Endothelial cell of umbilical vein (primary cell): Measurements from ENCODE around the gene CCDC167. TPM values are rescaled to one million over a fixed set of nuclear protein-coding genes. Genes with fewer than 3 reads are reported as not detected.

Source experiments
- BruUV-seq: library from RNA; stranded (reverse); fragments of 400-500 nt; replicated peaks from 2 replicates; lab custom pipeline; 2021; lab: Mats Ljungman, UMichigan
- CTCF ChIA-PET: fragments of 300-600, 350-600 bp; sonication (Branson Sonifier 250); formaldehyde crosslinking; loops from one replicate; lab custom pipeline; 2021; ENCODE audit warnings: antibody characterized with exemption, inconsistent platforms; lab: Charles Lee
- POLR2A ChIA-PET: fragments of 300-600, 350-600 bp; sonication (Branson Sonifier 250); formaldehyde crosslinking; loops from one replicate; lab custom pipeline; 2021; ENCODE audit warnings: antibody characterized with exemption, inconsistent platforms; lab: Charles Lee
- DNase-seq: peaks from one replicate; pipeline ENCODE4 v3.0.0-alpha.2; 2011; ENCODE audit warnings: low read depth, low spot score
- FAIRE-seq: peaks from 2 replicates; lab custom pipeline; 2011; peaks lifted over from hg19 to GRCh38; lab: Jason Lieb, UNC
- H2AFZ ChIP-seq: 2 replicates; pipeline ENCODE4 v1.6.0; 2012; ENCODE audit warnings: low read depth, low read length, control low read depth, inconsistent platforms
- H3K27ac ChIP-seq: 2 replicates; pipeline ENCODE4 v1.5.1; 2011; ENCODE audit warnings: low read depth, mild to moderate bottlenecking, control low read depth, low read length, moderate library complexity; ENCODE audit not compliant: insufficient read depth
- H3K27me3 ChIP-seq, 2 experiments: 2 replicates each; pipeline versions ENCODE4 v1.6.0 to v1.6.1; 2011; ENCODE audit warnings: low read length in 2 of 2, mixed read lengths in 1 of 2; ENCODE audit not compliant: control insufficient read depth in 2 of 2, insufficient read depth in 2 of 2
- H3K36me3 ChIP-seq, 2 experiments: 2 replicates in 1 of 2; 3 replicates in 1 of 2; pipeline ENCODE4 v1.5.1; 2011; ENCODE audit warnings: low read length in 2 of 2, mild to moderate bottlenecking in 1 of 2, moderate library complexity in 1 of 2; ENCODE audit not compliant: control insufficient read depth in 2 of 2, insufficient read depth in 2 of 2; ENCODE audit errors: extremely low read depth in 1 of 2
- H3K4me1 ChIP-seq: 3 replicates; pipeline ENCODE4 v1.5.1; 2011; ENCODE audit warnings: mild to moderate bottlenecking, low read length; ENCODE audit not compliant: control insufficient read depth, insufficient read depth; ENCODE audit errors: extremely low read depth
- H3K4me2 ChIP-seq: 2 replicates; pipeline ENCODE4 v1.6.1; 2011; ENCODE audit warnings: low read length, control low read depth, mixed read lengths; ENCODE audit not compliant: insufficient read depth
- H3K4me3 ChIP-seq, 3 experiments: fragments of 200-600 bp in 1 of 3; sonication (generic), shearing (Covaris generic) in 1 of 3; replicated peaks in 1 of 3; 2 replicates each; pipeline ENCODE4 v1.5.1; 2011 to 2016; ENCODE audit warnings: control low read depth in 3 of 3, low read length in 3 of 3, mild to moderate bottlenecking in 2 of 3, inconsistent platforms in 1 of 3, low read depth in 1 of 3, moderate library complexity in 1 of 3; ENCODE audit not compliant: insufficient read depth in 1 of 3
- H3K79me2 ChIP-seq: 2 replicates; pipeline ENCODE4 v1.6.0; 2012; ENCODE audit warnings: low read length, inconsistent platforms; ENCODE audit not compliant: control insufficient read depth, insufficient read depth
- H3K9ac ChIP-seq: replicated peaks from 2 replicates; pipeline ENCODE3; 2011; ENCODE audit warnings: low read length, control low read depth; ENCODE audit not compliant: insufficient read depth; ENCODE audit errors: extremely low read depth
- H3K9me1 ChIP-seq: replicated peaks from 3 replicates; pipeline ENCODE4 v1.6.0; 2011; ENCODE audit warnings: mild to moderate bottlenecking, low read length; ENCODE audit not compliant: control insufficient read depth, insufficient read depth; ENCODE audit errors: extremely low read depth
- H3K9me3 ChIP-seq: replicated peaks from 2 replicates; pipeline ENCODE4 v1.5.1; 2012; ENCODE audit warnings: low read length, inconsistent platforms; ENCODE audit not compliant: control insufficient read depth, insufficient read depth
- H4K20me1 ChIP-seq: replicated peaks from 2 replicates; pipeline ENCODE3; 2011; ENCODE audit warnings: mild to moderate bottlenecking, low read length; ENCODE audit not compliant: control insufficient read depth, insufficient read depth; ENCODE audit errors: extremely low read depth
- CTCF ChIP-seq, 2 donors: IDR thresholded peaks; 1 replicate in 1 of 2; 2 replicates in 1 of 2; pipeline ENCODE4 v1.5.1; 2011; ENCODE audit warnings: low read length in 2 of 2, mild to moderate bottlenecking in 2 of 2, moderate library complexity in 2 of 2, control low read depth in 1 of 2, inconsistent platforms in 1 of 2, low read depth in 1 of 2; ENCODE audit not compliant: insufficient read depth in 1 of 2; ENCODE audit errors: extremely low read depth in 1 of 2
- EZH2 ChIP-seq: IDR thresholded peaks from 2 replicates; pipeline ENCODE4 v1.6.1; 2012; ENCODE audit warnings: borderline replicate concordance, low read depth, mild to moderate bottlenecking, moderate library complexity, low read length, inconsistent platforms; ENCODE audit not compliant: severe bottlenecking
- FOS ChIP-seq: IDR thresholded peaks from 2 replicates; pipeline ENCODE4 v1.6.1; 2011; ENCODE audit warnings: mild to moderate bottlenecking, low read length, moderate library complexity, borderline replicate concordance; ENCODE audit not compliant: insufficient read depth
- GATA2 ChIP-seq: IDR thresholded peaks from 2 replicates; pipeline ENCODE4 v1.7.0; 2011; ENCODE audit warnings: low read depth, mild to moderate bottlenecking, moderate library complexity, mixed read lengths, low read length; ENCODE audit not compliant: insufficient read length, insufficient read depth
- JUN ChIP-seq: IDR thresholded peaks from 2 replicates; pipeline ENCODE4 v1.6.1; 2011; ENCODE audit warnings: borderline replicate concordance, low read depth; ENCODE audit not compliant: insufficient read length, insufficient read depth
- MAX ChIP-seq: IDR thresholded peaks from 2 replicates; pipeline ENCODE4 v1.6.1; 2011; ENCODE audit not compliant: insufficient read depth, insufficient read length
- MYC ChIP-seq: IDR thresholded peaks from one replicate; pipeline ENCODE4 v1.6.1; 2011; ENCODE audit warnings: mild to moderate bottlenecking, low read depth, low read length
- POLR2A ChIP-seq: IDR thresholded peaks from 2 replicates; pipeline ENCODE4 v1.6.1; 2012; ENCODE audit warnings: low read depth, mild to moderate bottlenecking, control low read depth, low read length
- POLR2AphosphoS5 ChIP-seq: IDR thresholded peaks from 2 replicates; pipeline ENCODE4 v1.6.1; 2012; ENCODE audit warnings: low read depth, mild to moderate bottlenecking, control low read depth, low read length, moderate library complexity; ENCODE audit not compliant: insufficient read depth
- dilution Hi-C: fragments of 300-500 bp; cut with MboI; formaldehyde crosslinking; loops from one replicate; pipeline ENCODE4 v1.15.0; 2019; ENCODE audit warnings: low sequenced_read_pairs; ENCODE audit not compliant: extremely low pct_ligation_motif_present
- intact Hi-C: fragments of 100-400 bp; cut with micrococcal nuclease; formaldehyde crosslinking; loops from one replicate; pipeline ENCODE4 v1.10.0; 2022
- polyA plus RNA-seq, 4 experiments: library from polyadenylated mRNA; depleted of rRNA in 3 of 4; stranded (reverse) in 3 of 4; unstranded in 1 of 4; fragments of >200 nt; gene quantifications; 2 replicates each; pipeline versions ENCODE4 v1.2.1 to v1.2.3, GENCODE V29; 2011 to 2012; ENCODE audit warnings: missing spikeins in 1 of 4
- total RNA-seq: library from RNA; stranded (reverse); gene quantifications from 2 replicates; pipeline ENCODE4 v1.2.3, GENCODE V29; 2021

CCDC167 gene
- total and polyA plus RNA-seq, 2 donors (not counting 3 experiments of a cell fraction or from before 2014, with no cell fraction given) = 46.6 to 105 TPM

- dilution Hi-C loops = no loop called here
- no peak for TF ChIP-seq EZH2
- TF ChIP-seq JUN = no peak
- TF ChIP-seq GATA2 = no peak
- no peak for TF ChIP-seq MAX
- no peak for TF ChIP-seq MYC
- TF ChIP-seq POLR2AphosphoS5 = no peak
- no peak for TF ChIP-seq POLR2A
- no peak for TF ChIP-seq FOS
- TF ChIP-seq CTCF (IDR thresholded peaks at IDR 0.05; ENCODE audit: extremely low read depth in 1 of 2, insufficient read depth in 1 of 2, low read depth in 1 of 2, low read length in 2 of 2) = no peak
- H4K20me1 ChIP-seq = no peaks in the 10 kb centered on the region
- no peak overlapping the region for H3K4me3 ChIP-seq
- no peak for DNase-seq
- intact Hi-C loops = no loop called here
- CTCF ChIA-PET = interaction anchor here (0.9 to 4.6 kb wide), 3 partner anchors 8 to 200 kb away, joined by 3 to 18 read pairs (median 3); partner anchors contain the start of gene CCDC167
- H3K27ac ChIP-seq = no peak overlapping the region
- H3K4me1 ChIP-seq = no peaks in the 10 kb centered on the region
- no peaks in the 10 kb centered on the region for H3K79me2 ChIP-seq
- H3K4me2 ChIP-seq = no peak overlapping the region
- no peak overlapping the region for H2AFZ ChIP-seq
- FAIRE-seq = no peak
- peaks cover 0 to 2% of the 10 kb centered on the region in 2 experiments for H3K36me3 ChIP-seq
- no peaks in the 10 kb centered on the region for H3K9me1 ChIP-seq
- no TSS peak for BruUV-seq
- H3K27me3 ChIP-seq = no peaks in the 10 kb centered on the region
- POLR2A ChIA-PET = no interaction called here
- no peak overlapping the region for H3K9ac ChIP-seq
- H3K9me3 ChIP-seq = no peaks in the 10 kb centered on the region
Observed at GRCh38 chr6:37491830-37492208, 7.9 kb downstream of the CCDC167 start.
